SIG-M5 (cell line): ENCODE results near the gene KIF6.
"Not testable (repeated sequence)": the region's sequence is repeated elsewhere in the genome, so short reads cannot be mapped to it uniquely, and the experiment has no call there.

Source experiments
- DNase-seq: peaks from one replicate; lab custom pipeline; 2025; lab: John Stamatoyannopoulos, UW

The KIF6 gene, protein sequence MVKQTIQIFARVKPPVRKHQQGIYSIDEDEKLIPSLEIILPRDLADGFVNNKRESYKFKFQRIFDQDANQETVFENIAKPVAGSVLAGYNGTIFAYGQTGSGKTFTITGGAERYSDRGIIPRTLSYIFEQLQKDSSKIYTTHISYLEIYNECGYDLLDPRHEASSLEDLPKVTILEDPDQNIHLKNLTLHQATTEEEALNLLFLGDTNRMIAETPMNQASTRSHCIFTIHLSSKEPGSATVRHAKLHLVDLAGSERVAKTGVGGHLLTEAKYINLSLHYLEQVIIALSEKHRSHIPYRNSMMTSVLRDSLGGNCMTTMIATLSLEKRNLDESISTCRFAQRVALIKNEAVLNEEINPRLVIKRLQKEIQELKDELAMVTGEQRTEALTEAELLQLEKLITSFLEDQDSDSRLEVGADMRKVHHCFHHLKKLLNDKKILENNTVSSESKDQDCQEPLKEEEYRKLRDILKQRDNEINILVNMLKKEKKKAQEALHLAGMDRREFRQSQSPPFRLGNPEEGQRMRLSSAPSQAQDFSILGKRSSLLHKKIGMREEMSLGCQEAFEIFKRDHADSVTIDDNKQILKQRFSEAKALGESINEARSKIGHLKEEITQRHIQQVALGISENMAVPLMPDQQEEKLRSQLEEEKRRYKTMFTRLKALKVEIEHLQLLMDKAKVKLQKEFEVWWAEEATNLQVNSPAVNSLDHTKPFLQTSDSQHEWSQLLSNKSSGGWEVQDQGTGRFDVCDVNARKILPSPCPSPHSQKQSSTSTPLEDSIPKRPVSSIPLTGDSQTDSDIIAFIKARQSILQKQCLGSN

GRCh38 chr6:39724787-39725631 lies at the start of gene KIF6:
TSS of gene KIF6 (minus strand) at chr6:39725408. CDS start at chr6:39725310, 98 bp downstream.
- DNase-seq: no peak

DNA sequence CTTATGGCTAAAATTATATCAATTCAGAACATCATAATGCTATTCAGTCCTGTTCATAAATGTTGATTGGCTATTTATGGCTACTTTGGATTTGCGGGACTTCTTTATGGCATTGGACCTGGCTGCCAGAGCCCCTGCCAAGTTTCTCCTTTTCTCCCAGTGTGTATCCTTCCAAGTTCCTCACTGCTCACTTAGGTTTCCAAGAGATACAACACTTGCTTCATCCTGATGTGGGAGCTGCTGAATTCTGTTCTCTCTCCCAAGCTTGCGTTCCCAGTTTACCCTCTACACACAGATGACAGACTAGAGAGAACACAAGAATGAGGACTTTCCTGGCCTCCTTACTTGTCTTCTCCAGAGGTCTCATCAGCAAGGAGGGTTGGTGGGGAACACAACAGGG lies 48.6 kb upstream of the KIF6 start:
- no peak for DNase-seq

- DNase-seq: no peak
Measured at GRCh38 chr6:39772559-39773273, 47.5 kb upstream of the KIF6 start.

DNA sequence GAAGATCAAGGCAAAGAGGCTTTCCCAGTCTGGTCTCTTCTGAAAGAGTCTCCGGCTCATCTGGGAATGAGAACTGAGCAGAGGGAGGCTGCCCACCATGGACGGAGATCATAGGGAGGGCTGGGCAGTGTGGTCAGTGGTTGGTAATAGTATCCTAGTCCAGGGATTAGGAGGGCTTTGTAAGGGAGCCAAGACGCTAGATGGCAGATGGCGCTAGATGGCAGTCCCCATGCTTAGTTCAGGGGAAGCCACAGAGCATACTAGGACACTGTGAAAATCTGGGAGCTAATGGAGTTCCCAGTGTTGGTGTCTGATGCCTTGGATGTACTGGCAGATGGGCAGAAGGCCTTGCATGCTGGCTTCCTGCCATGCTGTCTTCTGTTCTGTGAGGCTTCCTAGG lies 45.2 kb upstream of the KIF6 start:
- no peak for DNase-seq

DNA sequence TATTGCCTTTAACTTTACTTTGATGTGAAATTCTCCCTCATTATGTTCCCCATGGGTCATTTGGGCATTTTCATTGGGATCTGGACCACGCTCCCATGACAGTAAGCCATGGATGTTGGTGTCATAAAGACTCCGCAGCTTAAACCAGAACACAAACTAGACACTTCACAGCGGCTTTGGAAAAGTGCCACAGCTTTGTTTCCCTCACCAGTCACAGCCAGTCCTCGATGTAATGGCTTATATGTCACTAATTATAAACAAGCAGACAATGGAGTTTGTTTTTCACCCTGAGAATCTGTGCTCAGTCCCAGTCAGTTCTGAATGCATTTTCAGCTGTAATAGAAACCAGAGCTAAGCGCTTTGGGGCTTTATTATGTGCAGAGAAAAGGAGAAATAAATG lies 43.8 kb upstream of the KIF6 start:
- no peak for DNase-seq

- no peak for DNase-seq
Measured at GRCh38 chr6:39765508-39766065, 40.4 kb upstream of the KIF6 start.

- DNase-seq: no peak
Measured at GRCh38 chr6:39760226-39760952, 35.2 kb upstream of the KIF6 start.

GRCh38 chr6:39758905-39759605 lies 33.8 kb upstream of the KIF6 start:
- no peak for DNase-seq

DNA sequence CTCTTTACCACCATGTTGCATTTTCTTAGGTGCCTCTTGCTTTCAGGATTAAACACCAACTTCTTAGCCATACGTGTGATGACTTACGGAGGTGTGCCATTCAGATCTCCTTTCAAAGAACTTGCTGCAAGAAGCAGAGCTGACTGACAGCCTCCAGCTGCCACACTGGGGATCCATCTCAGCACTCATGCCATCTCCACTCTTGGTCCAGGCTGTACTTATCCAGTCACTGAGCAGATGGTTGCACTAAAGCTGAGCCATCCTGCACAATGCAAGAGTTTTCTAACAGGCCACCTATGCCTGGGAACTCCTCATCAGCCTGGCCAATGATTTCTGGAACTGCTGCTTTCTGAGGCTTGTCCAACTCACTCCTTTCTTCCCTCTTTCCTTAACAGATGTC lies 31.4 kb upstream of the KIF6 start:
- DNase-seq: no peak

DNA sequence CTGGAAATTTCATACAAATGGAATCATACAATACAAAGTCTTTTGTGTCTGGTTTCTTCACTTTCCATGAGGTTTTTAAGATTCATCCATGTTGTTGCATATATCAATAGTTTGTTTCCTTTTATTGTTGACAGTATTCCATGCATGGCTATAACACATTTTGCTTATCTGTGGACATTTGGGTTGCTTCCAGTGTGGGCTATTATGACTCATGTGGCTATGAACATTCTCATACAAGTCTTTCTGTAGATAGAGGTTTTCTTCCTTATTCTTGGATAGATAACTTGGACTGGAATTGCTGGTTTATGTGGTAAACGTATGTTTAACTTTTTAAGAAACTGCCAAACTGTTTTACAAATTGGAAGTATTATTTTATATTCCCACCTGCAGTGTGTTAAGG lies 30.0 kb upstream of the KIF6 start:
- no peak for DNase-seq

DNA sequence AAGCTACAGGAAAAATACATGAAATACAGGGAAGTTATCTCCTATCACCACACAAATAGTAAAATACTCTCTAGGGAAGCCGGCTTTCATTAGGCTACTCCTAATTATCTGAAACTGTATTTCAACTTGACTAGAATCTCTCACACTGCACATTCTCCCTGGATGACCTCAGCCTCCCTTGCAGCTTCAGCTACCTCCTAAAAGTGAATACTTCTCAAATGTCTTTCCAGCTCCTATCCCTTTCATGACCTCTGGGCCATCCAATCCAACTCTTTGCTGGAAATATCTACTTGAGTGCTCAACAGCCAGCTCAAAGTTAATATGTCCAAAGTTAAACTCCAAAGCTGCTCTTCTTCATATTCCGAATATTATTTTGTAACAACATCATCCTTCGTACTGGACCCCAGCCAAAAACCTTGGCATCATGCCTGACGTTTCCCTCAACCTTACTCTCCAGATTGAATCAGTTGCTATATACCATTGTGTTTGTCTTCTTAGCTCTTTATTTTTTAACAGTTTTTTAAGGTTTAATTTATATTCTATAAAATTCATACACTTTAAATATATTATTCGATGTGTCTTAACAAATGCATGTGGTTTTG lies 29.4 kb upstream of the KIF6 start:
- DNase-seq: no peak

DNA sequence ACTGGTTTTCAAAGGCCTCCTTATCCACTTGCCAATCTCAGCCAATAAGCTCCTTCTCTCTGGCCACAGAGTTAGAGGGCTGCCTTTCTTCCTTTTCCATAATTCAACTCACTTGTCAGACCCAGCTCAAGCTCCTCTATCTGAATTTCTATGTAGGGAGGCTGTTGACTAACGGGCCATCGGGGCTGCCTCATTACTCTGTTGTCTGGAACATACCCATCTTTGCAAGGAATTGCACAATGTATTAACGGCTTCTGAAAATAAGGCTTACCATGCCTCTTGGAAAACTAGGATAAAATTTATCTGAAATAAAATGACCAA lies 28.5 kb upstream of the KIF6 start:
- no peak for DNase-seq

- DNase-seq: no peak
Measured at GRCh38 chr6:39752835-39753724, 27.9 kb upstream of the KIF6 start.

DNA sequence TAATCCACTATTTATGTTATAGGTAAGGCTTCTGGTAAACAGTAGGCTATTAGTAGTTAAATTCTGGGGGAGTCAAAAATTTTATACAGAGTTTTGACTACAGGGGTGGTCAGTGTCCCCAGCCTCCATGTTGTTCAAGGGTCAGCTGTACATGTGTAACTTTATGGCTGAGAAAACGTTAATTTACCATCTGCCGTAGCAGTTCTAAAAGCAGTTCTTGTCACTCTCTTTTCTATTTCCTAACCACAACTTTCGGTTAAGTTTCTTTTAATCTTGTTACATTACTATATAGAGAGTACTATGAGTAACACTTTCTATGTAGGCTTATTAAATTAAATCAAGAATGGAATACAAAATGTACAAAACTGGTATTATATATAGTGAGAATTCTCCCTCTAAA lies 21.6 kb upstream of the KIF6 start:
- no peak for DNase-seq

GRCh38 chr6:39733704-39734103 lies 8.5 kb upstream of the KIF6 start:
- no peak for DNase-seq

- DNase-seq: no peak
Measured at GRCh38 chr6:39731565-39731964, 6.4 kb upstream of the KIF6 start.

GRCh38 chr6:39729945-39730344 lies 4.7 kb upstream of the KIF6 start:
- DNase-seq: no peak

- no peak for DNase-seq
Measured at GRCh38 chr6:39725632-39725997, 407 bp upstream of the KIF6 start.

DNA sequence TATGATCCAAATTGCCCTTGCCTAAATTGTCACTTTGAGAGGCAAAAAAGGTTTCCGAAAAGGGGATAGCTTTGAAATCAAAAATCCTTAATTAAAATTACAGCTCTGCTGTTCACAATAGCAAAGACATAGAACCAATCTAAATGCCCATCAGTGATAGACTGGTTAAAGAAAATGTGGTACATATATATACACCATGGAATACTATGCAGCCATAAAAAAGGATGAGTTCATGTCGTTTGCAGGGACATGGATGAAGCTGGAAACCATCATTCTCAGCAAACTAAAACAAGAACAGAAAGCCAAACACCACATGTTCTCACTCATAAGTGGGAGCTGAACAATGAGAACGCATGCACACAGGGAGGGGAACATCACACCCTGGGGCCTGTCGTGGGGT lies 1.9 kb downstream of the KIF6 start:
- DNase-seq: not testable (repeated sequence)
